Vagina (tissue), 2 donors: ENCODE data around the gene ADGRL3.

Source experiments
- POLR2A ChIP-seq, 2 donors: fragments of 450-650 bp; IDR thresholded peaks; one replicate each; pipeline ENCODE4 v1.6.1; 2017; ENCODE audit warnings: antibody characterized with exemption in 2 of 2, mild to moderate bottlenecking in 2 of 2, moderate library complexity in 2 of 2
- TF ChIP-seq, protein P1 (sequence below), 3 experiments: fragments of 450-650 bp in 2 of 3; fragments of 200-600 bp in 1 of 3; sonication (generic) in 1 of 3; IDR thresholded peaks; one replicate each; pipeline ENCODE4 v1.5.1; 2017 to 2019; ENCODE audit warnings: antibody characterized with exemption in 3 of 3, mild to moderate bottlenecking in 2 of 3, moderate library complexity in 2 of 3

DNA sequence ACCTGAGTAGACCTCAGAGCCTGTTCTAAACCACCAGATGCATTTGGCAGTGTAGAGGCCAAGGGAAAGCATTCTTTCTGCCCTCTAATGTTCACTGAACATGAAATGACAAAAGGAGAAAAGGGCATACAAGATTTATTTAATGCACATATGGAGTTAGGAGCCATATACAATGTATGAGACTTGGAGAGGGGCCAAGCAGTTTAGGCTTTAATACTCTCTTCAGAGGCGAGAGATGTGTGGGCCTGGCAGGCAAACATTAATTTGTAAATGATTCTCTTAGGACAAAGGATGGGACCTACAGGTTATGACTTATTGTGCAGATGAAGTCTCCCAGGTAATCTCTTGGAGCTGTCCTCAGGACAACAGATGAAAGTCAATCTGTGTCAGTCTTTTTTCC lies 631.9 kb downstream of the ADGRL3 start:
- TF ChIP-seq, protein P1, sequence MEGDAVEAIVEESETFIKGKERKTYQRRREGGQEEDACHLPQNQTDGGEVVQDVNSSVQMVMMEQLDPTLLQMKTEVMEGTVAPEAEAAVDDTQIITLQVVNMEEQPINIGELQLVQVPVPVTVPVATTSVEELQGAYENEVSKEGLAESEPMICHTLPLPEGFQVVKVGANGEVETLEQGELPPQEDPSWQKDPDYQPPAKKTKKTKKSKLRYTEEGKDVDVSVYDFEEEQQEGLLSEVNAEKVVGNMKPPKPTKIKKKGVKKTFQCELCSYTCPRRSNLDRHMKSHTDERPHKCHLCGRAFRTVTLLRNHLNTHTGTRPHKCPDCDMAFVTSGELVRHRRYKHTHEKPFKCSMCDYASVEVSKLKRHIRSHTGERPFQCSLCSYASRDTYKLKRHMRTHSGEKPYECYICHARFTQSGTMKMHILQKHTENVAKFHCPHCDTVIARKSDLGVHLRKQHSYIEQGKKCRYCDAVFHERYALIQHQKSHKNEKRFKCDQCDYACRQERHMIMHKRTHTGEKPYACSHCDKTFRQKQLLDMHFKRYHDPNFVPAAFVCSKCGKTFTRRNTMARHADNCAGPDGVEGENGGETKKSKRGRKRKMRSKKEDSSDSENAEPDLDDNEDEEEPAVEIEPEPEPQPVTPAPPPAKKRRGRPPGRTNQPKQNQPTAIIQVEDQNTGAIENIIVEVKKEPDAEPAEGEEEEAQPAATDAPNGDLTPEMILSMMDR (IDR thresholded peaks at IDR 0.05) = no peak
- TF ChIP-seq POLR2A (IDR thresholded peaks at IDR 0.05) = no peak
